Measurements from ENCODE around the gene ARHGAP8. TPM values are rescaled to one million over a fixed set of nuclear protein-coding genes. Genes with fewer than 3 reads are reported as not detected.
"Not testable (repeated sequence)": the region's sequence is repeated elsewhere in the genome, so short reads cannot be mapped to it uniquely, and the experiment has no call there.

The ARHGAP8 gene
- total RNA-seq, 2 experiments from 2014 or later: 3.3 to 3.4 TPM

DNA sequence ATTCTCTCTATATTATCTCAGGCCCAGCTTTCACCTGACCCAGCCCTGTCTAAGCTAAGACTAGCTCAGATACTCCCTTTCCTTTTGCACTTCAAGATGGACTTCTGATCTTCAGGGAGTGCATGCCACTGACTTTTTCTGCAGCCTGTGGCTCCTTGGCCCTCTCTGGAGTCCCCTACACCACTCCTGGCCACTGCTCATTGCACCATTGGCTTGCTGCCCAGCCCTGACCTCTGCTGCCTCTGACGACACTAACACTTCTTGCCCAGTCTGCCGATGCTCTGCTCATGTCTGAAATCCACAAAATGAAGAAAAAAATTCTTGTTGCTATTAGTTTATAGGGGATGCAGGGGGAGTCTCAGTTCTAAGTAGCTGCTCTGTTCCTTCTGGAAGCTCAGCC is 150.8 kb downstream of the ARHGAP8 start:
- peaks cover 19% of the 10 kb centered on the region for H3K27me3 Mint-ChIP-seq
- DNase-seq; CTCF ChIA-PET; POLR2A ChIA-PET; H3K36me3 Mint-ChIP-seq (ENCODE audit: low read depth); H3K4me3 Mint-ChIP-seq; intact Hi-C loops (cut with DNase I, micrococcal nuclease); H3K27ac Mint-ChIP-seq; H3K9me3 Mint-ChIP-seq (ENCODE audit: low read depth); H3K4me1 Mint-ChIP-seq; ATAC-seq: not testable (repeated sequence)

DNA sequence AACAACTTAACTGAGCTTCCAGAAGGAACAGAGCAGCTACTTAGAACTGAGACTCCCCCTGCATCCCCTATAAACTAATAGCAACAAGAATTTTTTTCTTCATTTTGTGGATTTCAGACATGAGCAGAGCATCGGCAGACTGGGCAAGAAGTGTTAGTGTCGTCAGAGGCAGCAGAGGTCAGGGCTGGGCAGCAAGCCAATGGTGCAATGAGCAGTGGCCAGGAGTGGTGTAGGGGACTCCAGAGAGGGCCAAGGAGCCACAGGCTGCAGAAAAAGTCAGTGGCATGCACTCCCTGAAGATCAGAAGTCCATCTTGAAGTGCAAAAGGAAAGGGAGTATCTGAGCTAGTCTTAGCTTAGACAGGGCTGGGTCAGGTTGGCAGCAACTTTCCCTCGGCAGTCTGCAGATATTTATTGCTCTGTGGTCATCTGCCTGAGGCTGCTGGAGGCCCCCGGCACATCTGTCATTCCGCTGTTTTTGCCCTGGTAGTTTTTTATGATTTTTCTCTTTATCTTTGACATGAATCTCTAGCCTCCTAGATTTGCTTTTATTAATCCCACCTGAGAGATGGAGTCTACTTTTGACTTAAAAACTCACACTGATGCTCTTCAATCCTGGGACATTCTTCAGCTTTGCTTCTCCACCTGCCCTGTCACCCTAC is 152.2 kb downstream of the ARHGAP8 start:
- H3K9me3 Mint-ChIP-seq (ENCODE audit: low read depth); H3K36me3 Mint-ChIP-seq (ENCODE audit: low read depth); intact Hi-C loops (cut with DNase I, micrococcal nuclease); H3K27ac Mint-ChIP-seq; POLR2A ChIA-PET; DNase-seq; H3K4me3 Mint-ChIP-seq; CTCF ChIA-PET; ATAC-seq; H3K4me1 Mint-ChIP-seq: not testable (repeated sequence)
- peaks cover 19% of the 10 kb centered on the region for H3K27me3 Mint-ChIP-seq

DNA sequence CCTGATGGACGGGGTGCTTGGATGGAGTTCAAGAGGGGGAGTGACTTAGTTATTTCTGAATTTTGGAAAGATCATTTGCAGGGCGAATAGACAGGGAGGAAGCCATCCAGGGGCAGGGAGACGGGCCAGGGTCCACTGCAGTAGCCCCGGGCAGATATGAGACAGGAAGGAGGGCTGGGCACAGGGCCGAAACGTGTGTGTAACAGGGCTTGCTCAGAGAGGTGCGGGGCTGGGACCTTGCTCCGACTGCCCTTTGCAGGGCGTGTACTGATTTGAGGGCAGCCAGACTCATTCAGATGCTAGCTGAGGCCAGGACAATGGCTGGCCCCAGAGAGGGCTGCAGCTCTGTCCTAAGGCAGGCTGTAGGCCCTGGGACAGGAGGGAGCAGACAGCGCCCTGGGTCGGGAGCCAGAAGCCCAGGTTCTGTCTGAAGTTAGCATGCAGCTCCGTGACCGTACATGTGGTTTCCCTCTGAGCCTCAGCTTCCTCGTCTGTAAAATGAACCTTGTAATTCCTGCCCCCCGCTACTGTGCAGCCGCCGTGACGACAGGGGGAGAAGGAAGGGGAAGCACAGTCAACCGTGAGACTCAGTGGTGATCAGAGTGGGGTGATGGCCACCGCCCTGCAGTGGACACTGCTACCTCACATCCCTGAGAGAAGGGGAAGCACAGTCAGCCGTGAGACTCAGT is 154.0 kb downstream of the ARHGAP8 start:
- Mint-ChIP-seq H3K27ac (no peak overlapping the region), H3K27me3 (peaks cover 19% of the 10 kb centered on the region), H3K4me1 (no peaks in the 10 kb centered on the region), H3K36me3 (ENCODE audit: low read depth) (no peaks in the 10 kb centered on the region), H3K4me3 (no peak overlapping the region), H3K9me3 (ENCODE audit: low read depth) (peaks cover 5% of the 10 kb centered on the region)
- ATAC-seq (no peak), DNase-seq (no peak)
- POLR2A ChIA-PET: no interaction called here
- intact Hi-C loops (cut with DNase I, micrococcal nuclease): no loop called here
- CTCF ChIA-PET: no interaction called here

DNA sequence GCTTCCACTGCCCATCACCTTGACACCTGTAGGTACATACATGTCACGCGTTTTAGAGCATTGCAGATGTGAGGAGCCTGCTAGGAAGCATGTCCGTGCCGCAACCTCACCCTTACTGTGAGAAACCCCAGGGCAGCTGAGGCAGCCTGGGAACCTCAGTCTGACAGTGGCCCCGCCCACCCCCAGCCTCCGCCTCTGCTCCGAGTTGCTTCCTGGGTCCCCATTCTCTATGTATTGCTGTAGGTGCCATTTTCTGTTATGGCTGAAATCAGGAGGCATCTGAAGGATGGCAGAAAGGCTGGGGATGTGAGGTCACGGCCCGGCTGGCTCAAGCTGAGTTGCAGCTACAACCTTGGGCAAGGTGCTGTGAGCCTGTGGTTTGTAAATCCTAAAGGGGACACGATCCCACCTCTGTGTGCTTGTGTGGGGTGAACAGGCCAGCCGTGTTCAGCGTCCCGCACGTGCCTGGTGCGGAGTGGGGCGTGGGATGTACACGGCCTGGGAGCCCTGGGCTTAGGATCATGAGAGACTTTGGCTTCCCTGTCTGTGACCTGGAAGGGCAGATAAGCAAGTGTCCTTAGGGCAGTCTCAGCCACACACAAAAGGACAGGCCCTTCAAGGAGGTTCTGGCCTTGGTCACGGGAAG is 154.7 kb downstream of the ARHGAP8 start:
- intact Hi-C loops (cut with DNase I, micrococcal nuclease): no loop called here
- peaks cover 20% of the 10 kb centered on the region for H3K27me3 Mint-ChIP-seq
- CTCF ChIA-PET: no interaction called here
- peaks cover 4% of the 10 kb centered on the region for H3K9me3 Mint-ChIP-seq (ENCODE audit: low read depth)
- ATAC-seq (no peak), DNase-seq (no peak)
- H3K27ac Mint-ChIP-seq: no peak overlapping the region
- no peaks in the 10 kb centered on the region for H3K36me3 Mint-ChIP-seq (ENCODE audit: low read depth)
- H3K4me1 Mint-ChIP-seq: no peaks in the 10 kb centered on the region
- no peak overlapping the region for H3K4me3 Mint-ChIP-seq
- POLR2A ChIA-PET: no interaction called here

DNA sequence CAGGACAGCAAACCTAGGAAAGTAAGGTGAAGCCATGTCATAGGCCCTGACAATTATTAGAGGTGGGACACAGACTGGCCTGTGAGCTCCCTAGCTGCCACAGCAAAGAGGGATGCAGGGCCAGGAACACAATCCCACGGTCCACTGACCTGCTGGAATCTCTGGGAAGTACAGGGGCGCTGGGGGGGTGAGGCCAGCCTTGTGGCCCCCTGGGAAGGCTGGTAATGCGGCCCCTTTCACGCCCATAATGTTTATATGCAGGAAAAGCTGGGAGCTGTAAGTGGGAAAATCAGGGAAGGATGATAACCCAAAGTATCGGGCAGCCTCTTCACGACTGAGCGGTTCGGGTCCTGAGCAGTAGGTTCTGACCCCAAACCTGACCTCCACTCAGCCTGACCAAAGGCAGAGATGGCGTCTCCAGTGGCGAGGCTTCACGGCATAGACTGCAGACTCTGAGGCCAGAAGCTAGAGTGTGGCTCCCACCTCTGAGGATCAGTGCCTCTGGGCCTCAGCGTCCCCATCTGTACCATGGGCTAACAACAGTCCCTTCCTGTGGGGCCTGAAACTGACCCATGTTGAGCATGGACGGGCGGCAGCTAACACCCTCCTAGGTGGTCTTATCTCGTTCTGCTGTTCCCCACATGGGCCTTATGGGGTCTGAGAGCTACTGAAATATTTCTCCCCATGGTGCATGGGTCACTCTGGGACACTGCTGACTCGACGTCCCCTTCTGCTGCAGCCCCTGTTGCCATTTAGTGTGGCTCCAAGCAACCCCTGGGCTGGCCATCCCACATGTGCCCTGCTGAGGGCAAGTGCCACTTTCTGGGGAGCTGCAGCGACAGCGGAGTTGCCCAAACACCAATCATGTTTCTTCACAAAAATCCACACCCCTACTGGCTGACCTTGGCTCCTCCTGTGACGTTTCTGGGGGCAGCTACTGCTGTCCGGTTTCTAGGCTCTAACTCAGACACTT is 155.7 kb downstream of the ARHGAP8 start:
- Mint-ChIP-seq H3K4me1 (no peaks in the 10 kb centered on the region), H3K4me3 (no peak overlapping the region), H3K27ac (no peak overlapping the region), H3K36me3 (ENCODE audit: low read depth) (no peaks in the 10 kb centered on the region), H3K27me3 (peaks cover 16% of the 10 kb centered on the region), H3K9me3 (ENCODE audit: low read depth) (peaks cover 2% of the 10 kb centered on the region)
- ATAC-seq (no peak), DNase-seq (no peak)
- ChIA-PET CTCF (interaction anchor here (0.6 kb wide), 2 partner anchors 78 to 660 kb away, joined by 3 read pairs; no protein-coding TSS in a partner anchor), POLR2A (no interaction called here)
- intact Hi-C loops (cut with DNase I, micrococcal nuclease): no loop called here

DNA sequence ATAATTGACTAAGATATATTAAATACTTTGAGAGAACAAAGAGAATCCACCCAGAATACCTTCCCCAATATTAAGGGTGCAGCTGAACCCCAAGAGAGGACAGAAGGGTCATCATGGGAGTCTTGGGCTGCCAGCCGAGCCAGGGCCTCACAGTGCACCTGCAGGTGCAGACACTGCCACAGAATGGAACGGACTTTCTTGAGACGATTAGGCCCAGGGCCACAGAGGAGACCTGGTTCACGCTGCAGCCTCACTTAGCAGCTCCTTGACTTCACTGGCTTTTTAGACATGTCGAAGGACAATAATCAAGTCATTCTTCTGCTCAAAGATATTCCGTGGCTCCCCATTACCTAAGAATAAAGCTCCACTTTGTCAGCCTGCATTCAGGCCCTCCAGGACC is 156.9 kb downstream of the ARHGAP8 start:
- Mint-ChIP-seq H3K27ac (no peak overlapping the region), H3K4me1 (no peaks in the 10 kb centered on the region), H3K27me3 (peaks cover 12% of the 10 kb centered on the region), H3K36me3 (ENCODE audit: low read depth) (no peaks in the 10 kb centered on the region), H3K9me3 (ENCODE audit: low read depth) (peaks cover 2% of the 10 kb centered on the region), H3K4me3 (no peak overlapping the region)
- intact Hi-C loops (cut with DNase I, micrococcal nuclease): no loop called here
- POLR2A ChIA-PET: no interaction called here
- CTCF ChIA-PET: no interaction called here
- DNase-seq (no peak), ATAC-seq (no peak)

Other genes with a start within 250 kb of the ARHGAP8 start
- gene PRR5, start 50.4 kb upstream of the ARHGAP8 start, total RNA-seq: 10 to 100 TPM; 13.6 TPM